Fibroblast of lung (primary cell): ENCODE results near the gene SLC17A4. TPM values are rescaled to one million over a fixed set of nuclear protein-coding genes. Genes with fewer than 3 reads are reported as not detected.

ENCODE experiments used
- DNase-seq, 2 donors: peaks; one replicate each; pipeline versions ENCODE4 v3.0.0 to v3.0.0-alpha.2; 2010; ENCODE audit warnings: low read depth in 2 of 2
- H2AFZ ChIP-seq: 2 replicates; pipeline ENCODE4 v1.5.1; 2012; ENCODE audit warnings: low read length, control low read depth, inconsistent platforms
- H3K27ac ChIP-seq: 2 replicates; pipeline ENCODE4 v1.5.1; 2011; ENCODE audit warnings: low read length, control low read depth; ENCODE audit not compliant: insufficient read depth
- H3K27me3 ChIP-seq: 2 replicates; pipeline ENCODE4 v1.5.1; 2011; ENCODE audit warnings: mild to moderate bottlenecking, low read length; ENCODE audit not compliant: control insufficient read depth, insufficient read depth
- H3K36me3 ChIP-seq: 2 replicates; pipeline ENCODE4 v1.5.1; 2011; ENCODE audit warnings: low read length; ENCODE audit not compliant: control insufficient read depth, insufficient read depth
- H3K4me1 ChIP-seq: 2 replicates; pipeline ENCODE4 v1.5.1; 2011; ENCODE audit warnings: low read length; ENCODE audit not compliant: control insufficient read depth, insufficient read depth; ENCODE audit errors: extremely low read depth
- H3K4me2 ChIP-seq: 2 replicates; pipeline ENCODE4 v1.5.1; 2011; ENCODE audit warnings: low read length, control low read depth; ENCODE audit not compliant: insufficient read depth; ENCODE audit errors: extremely low read depth
- H3K4me3 ChIP-seq, 4 experiments: fragments of 200-600 bp in 1 of 4; sonication (generic) in 1 of 4; replicated peaks in 1 of 4; 2 replicates each; pipeline ENCODE4 v1.5.1; 2011 to 2016; ENCODE audit warnings: low read length in 4 of 4, low read depth in 3 of 4, mild to moderate bottlenecking in 3 of 4, control low read depth in 2 of 4, inconsistent platforms in 1 of 4, mixed read lengths in 1 of 4; ENCODE audit not compliant: insufficient read depth in 1 of 4; ENCODE audit errors: control extremely low read depth in 1 of 4
- H3K79me2 ChIP-seq: 2 replicates; pipeline ENCODE4 v1.5.1; 2012; ENCODE audit warnings: mild to moderate bottlenecking, low read length, inconsistent platforms; ENCODE audit not compliant: control insufficient read depth, insufficient read depth
- H3K9ac ChIP-seq: 2 replicates; pipeline ENCODE4 v1.5.1; 2011; ENCODE audit warnings: mild to moderate bottlenecking, low read length, control low read depth; ENCODE audit not compliant: insufficient read depth
- H3K9me3 ChIP-seq: 2 replicates; pipeline ENCODE4 v1.5.1; 2012; ENCODE audit warnings: low read depth, low read length; ENCODE audit not compliant: control insufficient read depth, insufficient read depth
- H4K20me1 ChIP-seq: 2 replicates; pipeline ENCODE4 v1.5.1; 2011; ENCODE audit warnings: low read length; ENCODE audit not compliant: control insufficient read depth, insufficient read depth; ENCODE audit errors: extremely low read depth
- EZH2 ChIP-seq: IDR thresholded peaks from 2 replicates; pipeline ENCODE4 v1.5.1; 2012; ENCODE audit warnings: low read length, control low read depth, mild to moderate bottlenecking; ENCODE audit errors: missing control alignments
- polyA plus RNA-seq, 2 donors: library from polyadenylated mRNA; depleted of rRNA in 1 of 2; stranded (reverse) in 1 of 2; unstranded in 1 of 2; fragments of >200 nt; gene quantifications; 2 replicates each; pipeline ENCODE4 v1.2.1, GENCODE V29; 2011 to 2012; ENCODE audit warnings: missing spikeins in 1 of 2
- total RNA-seq: library from RNA; depleted of rRNA; stranded (reverse); fragments of >200 nt; gene quantifications from 2 replicates; pipeline ENCODE4 v1.2.1, GENCODE V29; 2014
- TF ChIP-seq, protein P1 (sequence below), 2 donors: IDR thresholded peaks in 1 of 2; conservative IDR thresholded peaks in 1 of 2; 1 replicate in 1 of 2; 2 replicates in 1 of 2; pipeline ENCODE4 v1.5.1; 2011 to 2012; ENCODE audit warnings: low read length in 2 of 2, control low read depth in 1 of 2, inconsistent platforms in 1 of 2, low read depth in 1 of 2, mild to moderate bottlenecking in 1 of 2

SLC17A4 gene
- total and polyA plus RNA-seq, 2 donors (not counting 1 experiment from before 2014, with no cell fraction given): not detected

DNA sequence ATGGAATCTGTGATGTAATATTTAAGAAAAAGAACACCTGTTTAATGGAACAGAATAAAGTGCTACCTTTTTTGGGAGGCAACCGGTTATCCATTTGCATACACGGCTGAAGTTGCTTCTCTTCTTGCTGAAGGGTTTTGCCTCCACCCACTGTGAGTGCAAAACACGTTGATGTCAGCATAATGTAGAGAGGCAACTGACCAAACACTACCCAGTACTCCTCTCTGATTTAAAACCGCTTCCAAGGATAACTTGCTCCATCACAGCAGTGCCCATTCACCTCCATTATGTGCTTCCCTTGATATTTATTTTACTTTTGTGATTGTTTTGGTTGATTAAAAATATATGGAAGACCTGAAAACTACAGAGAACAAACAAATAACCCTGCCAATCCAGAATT, 75.9 kb downstream of the SLC17A4 start:
- Histone ChIP-seq H3K9ac (no peak overlapping the region), H3K4me3 (no peak overlapping the region), H4K20me1 (no peaks in the 10 kb centered on the region), H3K27me3 (no peaks in the 10 kb centered on the region), H3K36me3 (no peaks in the 10 kb centered on the region), H2AFZ (no peak overlapping the region), H3K9me3 (no peaks in the 10 kb centered on the region), H3K4me1 (no peaks in the 10 kb centered on the region), H3K79me2 (no peaks in the 10 kb centered on the region), H3K27ac (no peak overlapping the region), H3K4me2 (no peak overlapping the region)
- TF ChIP-seq, protein P1, sequence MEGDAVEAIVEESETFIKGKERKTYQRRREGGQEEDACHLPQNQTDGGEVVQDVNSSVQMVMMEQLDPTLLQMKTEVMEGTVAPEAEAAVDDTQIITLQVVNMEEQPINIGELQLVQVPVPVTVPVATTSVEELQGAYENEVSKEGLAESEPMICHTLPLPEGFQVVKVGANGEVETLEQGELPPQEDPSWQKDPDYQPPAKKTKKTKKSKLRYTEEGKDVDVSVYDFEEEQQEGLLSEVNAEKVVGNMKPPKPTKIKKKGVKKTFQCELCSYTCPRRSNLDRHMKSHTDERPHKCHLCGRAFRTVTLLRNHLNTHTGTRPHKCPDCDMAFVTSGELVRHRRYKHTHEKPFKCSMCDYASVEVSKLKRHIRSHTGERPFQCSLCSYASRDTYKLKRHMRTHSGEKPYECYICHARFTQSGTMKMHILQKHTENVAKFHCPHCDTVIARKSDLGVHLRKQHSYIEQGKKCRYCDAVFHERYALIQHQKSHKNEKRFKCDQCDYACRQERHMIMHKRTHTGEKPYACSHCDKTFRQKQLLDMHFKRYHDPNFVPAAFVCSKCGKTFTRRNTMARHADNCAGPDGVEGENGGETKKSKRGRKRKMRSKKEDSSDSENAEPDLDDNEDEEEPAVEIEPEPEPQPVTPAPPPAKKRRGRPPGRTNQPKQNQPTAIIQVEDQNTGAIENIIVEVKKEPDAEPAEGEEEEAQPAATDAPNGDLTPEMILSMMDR (conservative IDR thresholded peaks at IDR 0.05 in 1 of 2, IDR thresholded peaks at IDR 0.05 in 1 of 2; ENCODE audit: low read depth in 1 of 2, low read length in 2 of 2): no peak
- no peak for TF ChIP-seq EZH2
- no peak for DNase-seq

Other genes starting within 250 kb of the SLC17A4 start
- gene SCGN, start 102.5 kb upstream of the SLC17A4 start, total RNA-seq: not detected in 2 replicates
- gene SCGN, start 102.5 kb upstream of the SLC17A4 start, polyA plus RNA-seq: not detected in 2 replicates
- not detected in 2 replicates for gene SLC17A1, start 77.3 kb downstream of the SLC17A4 start, total RNA-seq
- gene SLC17A1, start 77.3 kb downstream of the SLC17A4 start, polyA plus RNA-seq: not detected in 2 replicates
- not detected in 2 replicates for gene SLC17A3, start 119.5 kb downstream of the SLC17A4 start, total RNA-seq
- 0.06 TPM in 1 of 2 replicates, not detected in the other for gene SLC17A3, start 119.5 kb downstream of the SLC17A4 start, polyA plus RNA-seq
- gene SLC17A2, start 175.9 kb downstream of the SLC17A4 start, total RNA-seq: under 0.01 TPM in 1 of 2 replicates, not detected in the other
- gene SLC17A2, start 175.9 kb downstream of the SLC17A4 start, polyA plus RNA-seq: not detected in 2 replicates
- gene TRIM38, start 208.1 kb downstream of the SLC17A4 start, total RNA-seq: 14.4 and 14.5 TPM in 2 replicates
- 5.8 and 7.6 TPM in 2 replicates for gene TRIM38, start 208.1 kb downstream of the SLC17A4 start, polyA plus RNA-seq